ENCODE measurements around the gene GPR45. TPM values are rescaled to one million over a fixed set of nuclear protein-coding genes. Genes with fewer than 3 reads are reported as not detected.

The GPR45 gene
- total and polyA plus RNA-seq, 10 of the 15 experiments (the other 5 are each of a cell fraction or from before 2014, with no cell fraction given) = not detected

- no peaks in the 10 kb centered on the region for H3K27me3 ChIP-seq (replicated peaks in 1 of 2; ENCODE audit: control insufficient read depth in 2 of 2, insufficient read depth in 2 of 2, low read length in 1 of 2)
- no peaks in the 10 kb centered on the region for H4K20me1 ChIP-seq (ENCODE audit: control insufficient read depth, insufficient read depth)
- ChIA-PET SMC1A (ENCODE audit: uncharacterized antibody, unreplicated experiment) (interaction anchor here (0.7 to 0.8 kb wide), 2 partner anchors 24 to 40 kb away, joined by 3 read pairs; no protein-coding TSS in a partner anchor), RAD21 (ENCODE audit: unreplicated experiment) (no interaction called here), POLR2A (no interaction called here), CTCF (interaction anchor here (0.6 to 1.6 kb wide), 2 partner anchors 9 to 177 kb away, joined by 3 to 6 read pairs; no protein-coding TSS in a partner anchor)
- H3K9ac ChIP-seq (ENCODE audit: control insufficient read depth, insufficient read depth, low read length) = no peak overlapping the region
- FAIRE-seq (no peak), DNase-seq (ENCODE audit: low read depth, low spot score) (no peak), ATAC-seq (no peak)
- no TSS peak for BruUV-seq (replicated peaks)
- no peak overlapping the region for H2AFZ ChIP-seq (ENCODE audit: control insufficient read depth, low read depth, low read length)
- in situ Hi-C loops (cut with MboI) (no loop called here), intact Hi-C loops (cut with micrococcal nuclease; ENCODE audit: unreplicated experiment) (no loop called here)
- no peak overlapping the region for H3K4me2 ChIP-seq (ENCODE audit: control insufficient read depth, insufficient read depth)
- H3K27ac ChIP-seq (ENCODE audit: control insufficient read depth, insufficient read depth) = no peak overlapping the region
- peaks cover 29 to 48% of the 10 kb centered on the region in 2 experiments for H3K36me3 ChIP-seq (ENCODE audit: control insufficient read depth in 2 of 2, insufficient read depth in 2 of 2, low read length in 1 of 2)
- no peaks in the 10 kb centered on the region for H3K9me3 ChIP-seq (replicated peaks; ENCODE audit: control insufficient read depth, insufficient read depth, low read length)
- no peaks in the 10 kb centered on the region for H3K4me1 ChIP-seq (ENCODE audit: control insufficient read depth, insufficient read depth, low read length)
- TF ChIP-seq ZNF274 (IDR thresholded peaks at IDR 0.05; ENCODE audit: insufficient read depth, insufficient read length) = no peak
- TF ChIP-seq WRNIP1 (IDR thresholded peaks at IDR 0.05; ENCODE audit: borderline replicate concordance, low read depth, low read length) = no peak
- no peak for TF ChIP-seq RB1 (IDR thresholded peaks at IDR 0.05; ENCODE audit: borderline replicate concordance)
- TF ChIP-seq SUZ12 (IDR thresholded peaks at IDR 0.05; ENCODE audit: unreplicated experiment) = no peak
- TF ChIP-seq NR2C2 (IDR thresholded peaks at IDR 0.05; ENCODE audit: borderline replicate concordance, control insufficient read depth, insufficient read length, low read depth) = no peak
- TF ChIP-seq MEF2A (IDR thresholded peaks at IDR 0.05; ENCODE audit: insufficient read depth, low read depth, low read length) = no peak
- TF ChIP-seq YBX1 (IDR thresholded peaks at IDR 0.05) = no peak
- no peak for TF ChIP-seq POLR2AphosphoS2 (IDR thresholded peaks at IDR 0.05; ENCODE audit: low read depth, low read length)
- no peak overlapping the region for H3K4me3 ChIP-seq
- WGBS (ENCODE audit: insufficient coverage, insufficient replicate concordance, low lambda C conversion rate, missing lambda C conversion rate) = 90% methylated on average over 5 of the region's 5 CpGs
- H3K79me2 ChIP-seq (ENCODE audit: control insufficient read depth, insufficient read depth, low read length) = no peaks in the 10 kb centered on the region
Measured at GRCh38 chr2:105278654-105279053, 37.1 kb downstream of the GPR45 start.

GRCh38 chr2:105279126-105279525, 37.6 kb downstream of the GPR45 start:
- no peak overlapping the region for H3K4me2 ChIP-seq (ENCODE audit: control insufficient read depth, insufficient read depth)
- ChIA-PET SMC1A (ENCODE audit: uncharacterized antibody, unreplicated experiment) (interaction anchor here (0.7 to 0.8 kb wide), 2 partner anchors 41 to 66 kb away, joined by 3 read pairs; no protein-coding TSS in a partner anchor), RAD21 (ENCODE audit: unreplicated experiment) (no interaction called here), CTCF (interaction anchor here (0.6 to 1.6 kb wide), 2 partner anchors 9 to 177 kb away, joined by 3 to 6 read pairs; no protein-coding TSS in a partner anchor), POLR2A (no interaction called here)
- no peak overlapping the region for H2AFZ ChIP-seq (ENCODE audit: control insufficient read depth, low read depth, low read length)
- FAIRE-seq (no peak), ATAC-seq (no peak), DNase-seq (ENCODE audit: low read depth, low spot score) (no peak)
- H3K27ac ChIP-seq (ENCODE audit: control insufficient read depth, insufficient read depth) = no peak overlapping the region
- BruUV-seq (replicated peaks) = no TSS peak
- H4K20me1 ChIP-seq (ENCODE audit: control insufficient read depth, insufficient read depth) = no peaks in the 10 kb centered on the region
- 93% methylated on average over 1 of the region's 1 CpG for WGBS (ENCODE audit: insufficient coverage, insufficient replicate concordance, low lambda C conversion rate, missing lambda C conversion rate)
- in situ Hi-C loops (cut with MboI) (no loop called here), intact Hi-C loops (cut with micrococcal nuclease; ENCODE audit: unreplicated experiment) (no loop called here)
- no peaks in the 10 kb centered on the region for H3K9me3 ChIP-seq (replicated peaks; ENCODE audit: control insufficient read depth, insufficient read depth, low read length)
- H3K36me3 ChIP-seq (ENCODE audit: control insufficient read depth in 2 of 2, insufficient read depth in 2 of 2, low read length in 1 of 2) = peaks cover 33 to 45% of the 10 kb centered on the region in 2 experiments
- no peak overlapping the region for H3K9ac ChIP-seq (ENCODE audit: control insufficient read depth, insufficient read depth, low read length)
- no peaks in the 10 kb centered on the region for H3K79me2 ChIP-seq (ENCODE audit: control insufficient read depth, insufficient read depth, low read length)
- no peaks in the 10 kb centered on the region for H3K27me3 ChIP-seq (replicated peaks in 1 of 2; ENCODE audit: control insufficient read depth in 2 of 2, insufficient read depth in 2 of 2, low read length in 1 of 2)
- H3K4me3 ChIP-seq = no peak overlapping the region
- no peaks in the 10 kb centered on the region for H3K4me1 ChIP-seq (ENCODE audit: control insufficient read depth, insufficient read depth, low read length)
- TF ChIP-seq ZNF207 (IDR thresholded peaks at IDR 0.05; ENCODE audit: borderline replicate concordance) (no peak), E4F1 (IDR thresholded peaks at IDR 0.05; ENCODE audit: borderline replicate concordance, partially characterized antibody) (no peak), SRF (IDR thresholded peaks at IDR 0.05; ENCODE audit: low read depth in 2 of 2, low read length in 2 of 2) (no peak), CBFB (IDR thresholded peaks at IDR 0.05; ENCODE audit: low read depth) (no peak), JUNB (IDR thresholded peaks at IDR 0.05) (no peak)

All from GM12878 (cell line).